Uterus (tissue), 2 donors: ENCODE results near the gene AGPAT4.

ENCODE experiments used
- POLR2A ChIP-seq, 2 donors: fragments of 450-650 bp; IDR thresholded peaks; one replicate each; pipeline ENCODE4 v1.6.1; 2016; ENCODE audit warnings: antibody characterized with exemption in 2 of 2, mild to moderate bottlenecking in 1 of 2, moderate library complexity in 1 of 2
- TF ChIP-seq, protein P1 (sequence below), 4 experiments: fragments of 200-600 bp in 2 of 4; fragments of 450-650 bp in 2 of 4; sonication (generic) in 2 of 4; IDR thresholded peaks; one replicate each; pipeline ENCODE4 v1.5.1; 2016 to 2019; ENCODE audit warnings: antibody characterized with exemption in 4 of 4, mild to moderate bottlenecking in 2 of 4, moderate library complexity in 1 of 4

DNA sequence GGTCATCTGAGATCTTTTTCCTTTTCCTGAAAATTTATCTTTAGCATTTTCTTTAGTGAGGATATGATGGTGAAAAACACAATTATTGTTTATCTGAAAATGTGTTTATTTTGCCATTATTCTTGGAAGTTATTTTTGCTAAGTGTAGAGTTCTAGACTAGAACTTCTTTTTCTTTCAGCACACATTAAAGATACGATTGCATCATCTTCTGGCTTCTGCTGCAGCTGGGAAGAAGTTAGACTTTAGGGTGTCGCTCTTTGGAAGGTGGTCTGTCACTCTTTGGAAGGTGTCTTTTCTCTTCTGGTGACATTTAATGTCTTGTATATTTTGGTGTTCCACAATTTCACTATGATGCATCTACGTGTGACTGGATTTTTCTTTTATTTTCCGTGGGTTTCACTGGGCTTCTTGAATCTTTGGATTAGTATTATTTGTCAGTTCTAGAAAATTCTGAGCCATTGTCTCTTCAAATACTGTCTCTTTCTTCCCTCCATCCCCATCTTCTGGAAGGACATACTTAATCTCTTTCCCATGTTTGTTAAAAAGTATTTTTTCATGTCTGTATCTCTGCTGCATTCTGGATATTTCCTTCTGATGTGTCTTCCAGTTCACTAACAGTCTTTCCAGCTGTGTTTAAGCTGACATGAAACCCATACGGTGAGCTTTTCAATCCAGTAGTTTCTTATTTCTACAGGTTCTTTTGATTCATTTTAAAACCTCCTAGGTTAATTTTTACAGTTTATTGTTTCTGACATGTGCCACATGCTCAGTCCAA is 81.0 kb downstream of the AGPAT4 start:
- TF ChIP-seq, protein P1, sequence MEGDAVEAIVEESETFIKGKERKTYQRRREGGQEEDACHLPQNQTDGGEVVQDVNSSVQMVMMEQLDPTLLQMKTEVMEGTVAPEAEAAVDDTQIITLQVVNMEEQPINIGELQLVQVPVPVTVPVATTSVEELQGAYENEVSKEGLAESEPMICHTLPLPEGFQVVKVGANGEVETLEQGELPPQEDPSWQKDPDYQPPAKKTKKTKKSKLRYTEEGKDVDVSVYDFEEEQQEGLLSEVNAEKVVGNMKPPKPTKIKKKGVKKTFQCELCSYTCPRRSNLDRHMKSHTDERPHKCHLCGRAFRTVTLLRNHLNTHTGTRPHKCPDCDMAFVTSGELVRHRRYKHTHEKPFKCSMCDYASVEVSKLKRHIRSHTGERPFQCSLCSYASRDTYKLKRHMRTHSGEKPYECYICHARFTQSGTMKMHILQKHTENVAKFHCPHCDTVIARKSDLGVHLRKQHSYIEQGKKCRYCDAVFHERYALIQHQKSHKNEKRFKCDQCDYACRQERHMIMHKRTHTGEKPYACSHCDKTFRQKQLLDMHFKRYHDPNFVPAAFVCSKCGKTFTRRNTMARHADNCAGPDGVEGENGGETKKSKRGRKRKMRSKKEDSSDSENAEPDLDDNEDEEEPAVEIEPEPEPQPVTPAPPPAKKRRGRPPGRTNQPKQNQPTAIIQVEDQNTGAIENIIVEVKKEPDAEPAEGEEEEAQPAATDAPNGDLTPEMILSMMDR (IDR thresholded peaks at IDR 0.05): no peak
- no peak for TF ChIP-seq POLR2A (IDR thresholded peaks at IDR 0.05)
